ENCODE results near the gene TSC2. TPM values are rescaled to one million over a fixed set of nuclear protein-coding genes. Genes with fewer than 3 reads are reported as not detected.
"Not testable (repeated sequence)": the region's sequence is repeated elsewhere in the genome, so short reads cannot be mapped to it uniquely, and the experiment has no call there.

The TSC2 gene
- total RNA-seq, 1 donor from 2014 or later: 58.9 TPM

- DNase-seq: not testable (repeated sequence)
These were observed 58.0 kb downstream of the TSC2 start for GRCh38 chr16:2105769-2106168.

GRCh38 chr16:2106211-2106610, 58.4 kb downstream of the TSC2 start:
- DNase-seq: not testable (repeated sequence)

DNA sequence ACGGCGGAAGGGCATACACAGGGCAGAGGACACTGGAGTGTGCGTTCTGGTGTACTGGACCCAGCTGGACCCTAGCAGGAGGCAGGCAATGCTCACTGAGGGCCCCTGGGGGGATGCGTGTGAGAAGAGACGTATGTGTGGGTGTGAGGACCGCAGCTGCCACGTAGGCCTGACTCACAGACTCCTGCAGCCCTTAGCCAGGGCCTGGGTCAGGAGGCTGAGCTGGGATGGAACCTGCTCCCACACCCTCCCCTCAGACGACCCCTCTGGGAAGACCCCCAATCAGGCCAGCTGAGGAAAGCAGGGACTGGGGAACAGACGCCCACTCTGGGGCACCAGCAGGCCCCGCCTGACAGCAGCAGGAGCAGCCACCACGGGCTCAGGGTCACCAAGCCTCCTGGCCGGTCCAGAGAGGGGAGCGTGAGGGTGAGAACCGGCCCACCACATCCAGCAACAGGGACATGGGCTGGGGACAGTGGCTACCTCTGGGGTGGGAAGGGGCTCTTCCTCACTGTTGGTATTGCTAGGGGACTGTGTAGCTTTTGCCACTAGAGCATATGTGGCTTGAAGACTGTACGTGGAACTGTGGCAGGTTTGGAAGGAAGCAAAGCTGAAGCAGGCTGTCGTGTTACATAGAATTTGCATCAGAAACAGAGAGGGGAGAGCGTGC, 59.5 kb downstream of the TSC2 start:
- DNase-seq: not testable (repeated sequence)

DNA sequence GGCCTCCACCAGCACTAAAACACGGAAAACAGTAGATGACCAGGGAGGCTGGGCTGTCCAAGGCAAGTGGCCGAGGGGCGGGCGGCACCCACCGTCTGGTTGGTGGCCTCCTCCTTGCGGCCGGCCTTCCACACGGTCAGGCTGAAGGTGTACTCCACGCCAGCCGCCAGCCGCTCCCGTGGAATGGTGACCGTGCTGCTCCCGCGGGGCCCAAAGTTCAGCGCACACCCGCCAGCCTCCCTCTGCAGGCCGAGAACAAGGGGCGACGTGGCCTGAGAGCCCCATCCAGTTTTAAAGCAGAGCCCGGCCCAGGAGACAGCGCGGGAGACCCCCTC, 60.0 kb downstream of the TSC2 start:
- DNase-seq: not testable (repeated sequence)

DNA sequence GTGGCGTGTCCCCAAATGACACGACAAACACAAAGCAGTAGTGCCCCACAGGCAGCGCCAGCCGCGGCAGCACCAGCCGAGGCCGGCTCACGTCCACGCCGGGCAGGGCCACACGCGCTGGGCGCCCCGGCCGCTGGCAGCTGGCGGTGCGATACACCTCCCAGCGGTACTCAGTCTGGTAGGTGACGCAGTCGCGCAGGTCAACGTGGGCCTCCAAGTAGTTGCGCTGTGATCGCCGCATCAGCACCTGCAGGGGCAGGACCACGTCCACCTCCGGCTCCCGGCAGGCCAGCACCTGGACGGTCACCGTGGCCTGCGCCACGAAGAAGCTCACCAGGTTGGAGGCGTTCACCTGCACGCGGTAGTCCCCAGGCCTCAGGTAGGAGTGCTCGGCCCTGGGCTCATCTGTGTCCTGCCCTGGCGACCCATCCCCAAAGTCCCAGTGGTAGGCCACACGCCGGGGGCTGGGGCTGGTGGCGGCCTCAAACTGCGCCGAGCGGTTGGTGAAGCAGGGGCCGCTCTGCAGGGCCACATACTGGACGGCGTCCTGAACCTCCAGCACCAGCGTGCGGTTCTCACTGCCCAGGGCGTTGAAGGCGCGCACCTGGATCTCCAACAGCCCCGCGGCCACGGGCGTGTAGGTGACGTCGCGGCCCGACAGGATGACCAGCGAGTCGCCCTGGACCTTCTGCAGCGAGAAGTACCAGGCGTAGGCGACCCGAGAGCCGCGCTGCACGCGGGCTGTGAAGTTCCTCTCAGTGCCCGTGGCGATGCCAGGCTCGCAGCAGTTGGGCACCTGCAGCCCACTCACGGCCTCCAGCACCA, 60.9 kb downstream of the TSC2 start:
- not testable (repeated sequence) for DNase-seq

- DNase-seq: not testable (repeated sequence)
These were observed 61.4 kb downstream of the TSC2 start for GRCh38 chr16:2109271-2109580.

DNA sequence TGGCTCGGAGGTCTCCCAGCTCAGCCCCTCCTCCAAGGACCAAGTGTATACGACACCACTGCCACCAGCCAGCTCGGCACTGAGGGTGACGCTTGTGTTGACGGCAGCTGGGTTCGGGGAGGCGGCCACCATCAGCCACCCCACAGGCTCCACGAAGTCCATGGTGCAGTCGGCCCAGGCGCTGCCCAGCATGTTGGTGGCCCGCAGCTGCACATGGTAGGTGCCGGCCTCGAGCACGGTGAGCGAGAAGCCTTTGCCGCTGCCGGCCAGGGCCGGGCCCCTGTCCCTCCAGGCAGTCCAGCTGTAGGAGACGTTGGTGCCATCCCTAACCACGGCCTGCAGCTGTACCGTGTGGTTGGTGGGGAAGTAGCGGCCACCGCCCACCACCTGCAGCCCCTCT, 62.1 kb downstream of the TSC2 start:
- not testable (repeated sequence) for DNase-seq

- DNase-seq: not testable (repeated sequence)
These were observed 62.7 kb downstream of the TSC2 start for GRCh38 chr16:2110332-2111008.

GRCh38 chr16:2111009-2111353, 63.2 kb downstream of the TSC2 start:
- DNase-seq: not testable (repeated sequence)

DNA sequence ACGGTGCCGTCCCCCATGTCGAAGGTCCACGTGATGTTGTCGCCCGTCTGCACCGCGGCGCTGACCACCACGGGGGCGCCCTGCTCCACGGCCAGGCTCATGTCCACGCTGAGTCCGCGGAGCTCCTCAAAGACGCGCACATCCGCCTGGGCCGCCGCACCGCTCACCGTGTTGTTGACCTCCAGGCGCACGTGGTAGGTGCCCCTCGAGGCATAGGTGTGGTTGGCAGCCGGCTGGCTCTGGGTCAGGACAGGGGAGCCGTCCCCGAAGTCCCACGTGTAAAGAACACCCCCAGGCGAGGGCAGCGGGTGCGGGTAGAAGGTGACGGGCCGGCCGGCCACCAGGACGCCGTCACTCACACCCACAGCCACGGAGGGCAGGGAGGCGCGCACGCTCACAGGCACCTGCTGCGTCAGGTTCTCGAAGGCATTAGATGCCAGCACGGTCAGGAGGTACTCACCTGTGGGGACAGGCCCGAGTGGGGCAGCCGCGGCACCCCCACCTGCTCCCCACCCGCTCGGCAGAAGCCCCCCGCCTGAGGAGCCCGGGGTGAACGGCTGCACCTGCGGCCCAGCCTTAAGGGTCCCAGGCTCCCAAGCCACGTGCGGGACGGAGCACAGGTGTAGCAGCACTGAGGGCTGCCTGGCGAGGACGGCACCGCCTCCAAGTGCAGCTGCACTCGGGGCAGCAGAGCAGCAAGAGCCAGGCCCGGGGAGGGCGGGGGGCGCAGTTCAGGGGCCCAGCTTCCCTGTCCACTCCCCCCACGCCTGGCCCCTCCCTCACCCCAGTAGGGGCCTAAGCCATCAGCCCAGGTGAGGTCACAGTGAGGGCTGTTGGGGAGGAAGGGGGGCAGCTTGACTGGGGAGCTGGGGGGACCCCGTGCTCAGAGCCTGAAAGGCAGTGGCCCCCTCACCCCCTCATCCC, 63.9 kb downstream of the TSC2 start:
- not testable (repeated sequence) for DNase-seq

- not testable (repeated sequence) for DNase-seq
These were observed 64.8 kb downstream of the TSC2 start for GRCh38 chr16:2112539-2113106.

DNA sequence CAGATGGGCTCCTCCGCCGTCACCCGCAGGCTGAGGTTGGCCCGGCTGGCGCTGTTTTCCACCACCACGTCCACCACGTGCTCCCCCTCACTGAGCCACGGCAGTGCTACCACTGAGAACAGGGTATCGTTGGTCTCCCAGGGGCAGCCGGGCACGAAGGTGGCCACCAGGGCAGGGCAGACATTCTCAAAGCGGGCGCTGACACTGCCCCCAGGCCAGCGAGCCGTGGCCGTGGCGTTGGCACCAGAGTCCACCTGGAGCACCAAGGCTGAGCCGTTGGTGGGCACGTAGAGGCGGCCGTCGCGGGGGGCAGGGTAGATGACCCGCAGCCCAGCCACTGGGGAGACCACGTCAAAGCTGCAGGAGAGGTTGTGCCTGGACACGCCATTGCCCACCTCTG, 66.4 kb downstream of the TSC2 start:
- DNase-seq: not testable (repeated sequence)

GRCh38 chr16:2114885-2115590, 67.3 kb downstream of the TSC2 start:
- DNase-seq: not testable (repeated sequence)

DNA sequence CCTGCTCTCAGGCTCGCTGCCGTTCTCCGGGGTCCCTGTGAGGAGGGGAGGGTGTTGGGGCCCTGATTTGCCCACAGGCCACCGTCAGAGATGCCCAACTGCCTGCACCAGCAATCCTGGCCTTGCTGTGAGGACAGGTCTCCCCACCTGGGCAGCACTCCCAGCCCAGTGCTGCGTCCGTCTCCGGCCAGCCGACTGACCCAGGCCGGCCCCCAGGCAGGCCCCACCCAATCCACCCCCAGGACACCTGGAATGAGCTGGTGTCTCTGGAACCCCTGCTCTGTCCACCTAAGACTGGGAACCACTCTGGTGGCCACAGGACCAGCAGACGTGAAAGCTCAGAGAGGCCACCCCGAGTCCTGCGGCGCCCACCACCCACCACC, 67.8 kb downstream of the TSC2 start:
- no peak for DNase-seq

DNA sequence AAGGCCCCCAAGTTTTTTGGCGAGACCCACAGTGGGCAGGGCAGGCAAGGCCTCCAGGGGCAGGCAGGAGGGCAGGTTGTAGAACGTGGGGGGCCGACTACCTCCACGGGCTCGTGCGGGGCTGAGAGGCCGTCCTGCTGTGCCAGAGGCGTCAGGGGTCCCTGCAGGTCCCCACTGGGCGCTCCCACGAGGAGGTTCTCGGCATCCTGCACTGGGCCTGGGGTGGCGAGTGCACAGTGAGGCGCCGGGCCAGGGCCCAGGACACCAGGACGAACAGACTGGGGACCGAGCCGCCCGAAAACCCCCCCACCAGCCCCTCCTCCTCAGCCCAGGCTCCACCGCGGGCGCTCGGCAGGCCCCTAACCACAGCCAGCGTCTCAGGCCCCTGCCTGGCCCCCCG, 68.6 kb downstream of the TSC2 start:
- DNase-seq: not testable (repeated sequence)

DNA sequence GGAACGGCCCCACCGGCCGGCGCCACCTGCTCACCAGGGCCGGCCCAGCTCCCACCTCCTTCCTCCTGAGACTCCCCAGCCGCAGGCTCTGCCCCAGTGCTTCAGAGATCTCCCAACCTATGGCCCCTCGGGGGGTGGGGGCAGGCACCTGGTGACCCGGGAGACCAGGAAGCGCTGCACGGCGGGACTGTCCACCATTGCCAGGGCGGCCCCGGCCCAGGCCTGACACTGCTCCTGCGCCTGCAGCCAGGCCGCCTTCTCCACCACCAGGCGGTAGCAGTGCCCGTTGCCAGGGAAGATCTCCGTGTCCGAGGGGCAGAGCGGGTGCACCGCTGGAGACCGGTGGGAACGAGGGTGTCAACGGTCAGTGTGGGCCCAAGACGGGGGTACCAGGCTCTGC, 69.6 kb downstream of the TSC2 start:
- not testable (repeated sequence) for DNase-seq

GRCh38 chr16:2117960-2118722, 70.4 kb downstream of the TSC2 start:
- DNase-seq: not testable (repeated sequence)

- not testable (repeated sequence) for DNase-seq
These were observed 73.5 kb downstream of the TSC2 start for GRCh38 chr16:2121325-2121724.

GRCh38 chr16:2121853-2122252, 74.1 kb downstream of the TSC2 start:
- DNase-seq: no peak

DNA sequence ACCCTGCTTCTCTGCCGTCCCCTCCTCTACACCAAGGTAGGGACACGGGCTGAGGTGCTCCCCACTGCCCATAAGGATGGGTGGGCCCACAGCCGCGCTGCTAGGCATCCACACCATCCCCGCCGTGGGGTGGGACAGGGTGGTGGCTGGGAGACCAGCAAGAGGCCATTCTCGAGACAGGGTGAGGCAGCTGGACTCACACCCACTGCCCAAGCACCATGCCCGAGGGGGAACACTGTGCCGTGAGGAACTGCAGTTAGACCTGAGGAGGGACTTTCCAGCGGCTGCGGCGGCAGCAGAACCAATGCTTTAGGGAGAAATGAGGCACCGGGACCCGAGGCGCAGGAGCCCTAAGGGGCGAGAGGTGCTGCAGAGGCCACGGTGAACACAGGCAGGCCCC, 74.6 kb downstream of the TSC2 start:
- DNase-seq: no peak
